ENCODE results near the gene RAB40C.

DNA sequence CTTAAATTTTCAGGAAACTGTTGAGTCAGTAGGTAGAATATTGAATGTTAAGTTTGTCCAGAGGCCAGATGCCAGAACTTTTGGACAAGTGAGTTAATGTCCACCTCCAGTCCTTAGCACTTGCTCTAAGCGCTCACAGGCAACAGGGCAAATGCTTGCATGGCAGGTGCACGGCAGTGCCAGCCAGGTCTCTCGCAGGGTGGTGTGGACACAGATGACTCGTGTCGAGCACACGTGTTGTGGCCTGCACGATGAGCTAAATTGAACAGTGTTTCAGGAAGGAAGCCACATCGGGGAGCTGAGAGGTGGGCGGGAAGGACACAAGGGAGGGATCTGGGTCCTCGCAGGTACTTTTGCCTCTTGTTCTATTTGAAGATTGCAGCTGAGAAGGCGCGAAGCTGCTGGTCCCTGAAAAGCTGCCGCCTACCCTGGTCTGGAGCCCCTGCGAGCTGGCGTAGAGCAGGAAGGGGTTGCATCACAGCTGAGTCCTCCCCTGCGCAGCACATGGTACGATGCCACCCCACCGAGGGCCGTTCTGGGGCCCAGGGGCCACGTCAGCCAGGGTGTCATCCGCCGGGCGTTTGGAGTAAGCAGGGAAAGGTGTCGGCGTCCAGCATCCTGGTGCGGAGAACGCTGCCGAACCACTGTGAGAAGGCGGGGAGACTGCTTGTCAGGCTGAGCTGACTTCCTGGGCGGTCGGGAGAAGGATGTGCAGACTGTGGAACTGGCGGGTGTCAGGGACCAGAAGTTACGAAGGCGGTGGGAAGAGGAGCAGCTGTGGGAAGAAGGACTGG, 6.3 kb downstream of the RAB40C start:
- TF ChIP-seq, protein P1, sequence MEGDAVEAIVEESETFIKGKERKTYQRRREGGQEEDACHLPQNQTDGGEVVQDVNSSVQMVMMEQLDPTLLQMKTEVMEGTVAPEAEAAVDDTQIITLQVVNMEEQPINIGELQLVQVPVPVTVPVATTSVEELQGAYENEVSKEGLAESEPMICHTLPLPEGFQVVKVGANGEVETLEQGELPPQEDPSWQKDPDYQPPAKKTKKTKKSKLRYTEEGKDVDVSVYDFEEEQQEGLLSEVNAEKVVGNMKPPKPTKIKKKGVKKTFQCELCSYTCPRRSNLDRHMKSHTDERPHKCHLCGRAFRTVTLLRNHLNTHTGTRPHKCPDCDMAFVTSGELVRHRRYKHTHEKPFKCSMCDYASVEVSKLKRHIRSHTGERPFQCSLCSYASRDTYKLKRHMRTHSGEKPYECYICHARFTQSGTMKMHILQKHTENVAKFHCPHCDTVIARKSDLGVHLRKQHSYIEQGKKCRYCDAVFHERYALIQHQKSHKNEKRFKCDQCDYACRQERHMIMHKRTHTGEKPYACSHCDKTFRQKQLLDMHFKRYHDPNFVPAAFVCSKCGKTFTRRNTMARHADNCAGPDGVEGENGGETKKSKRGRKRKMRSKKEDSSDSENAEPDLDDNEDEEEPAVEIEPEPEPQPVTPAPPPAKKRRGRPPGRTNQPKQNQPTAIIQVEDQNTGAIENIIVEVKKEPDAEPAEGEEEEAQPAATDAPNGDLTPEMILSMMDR (IDR thresholded peaks at IDR 0.05), result no peak
- TF ChIP-seq POLR2AphosphoS5 (IDR thresholded peaks at IDR 0.05) (no peak), POLR2A (IDR thresholded peaks at IDR 0.05) (no peak), EP300 (IDR thresholded peaks at IDR 0.05) (no peak)
